Activated T-cell treated with anti-CD3 and anti-CD28 coated beads, Interleukin-2, amount 50 U/mL, for 24 hours (primary cell): ENCODE results near the gene PRDX4.
"Not testable (repeated sequence)": the region's sequence is repeated elsewhere in the genome, so short reads cannot be mapped to it uniquely, and the experiment has no call there.

Source experiments
- DNase-seq: peaks from one replicate; pipeline ENCODE4 v3.0.0-alpha.2; 2020
- H3K27ac Mint-ChIP-seq: 2 replicates; pipeline ENCODE4 v1.8.0; 2020; ENCODE audit warnings: mild to moderate bottlenecking, mixed read lengths
- H3K27me3 Mint-ChIP-seq: 2 replicates; pipeline ENCODE4 v1.8.0; 2020; ENCODE audit warnings: mixed read lengths
- H3K36me3 Mint-ChIP-seq: 2 replicates; pipeline ENCODE4 v1.8.0; 2020; ENCODE audit warnings: low read depth, mixed read lengths
- H3K4me1 Mint-ChIP-seq: 2 replicates; pipeline ENCODE4 v1.8.0; 2020; ENCODE audit warnings: low read depth, mixed read lengths
- H3K4me3 Mint-ChIP-seq: 2 replicates; pipeline ENCODE4 v1.8.0; 2020; ENCODE audit warnings: mild to moderate bottlenecking, moderate library complexity, mixed read lengths
- H3K9me3 Mint-ChIP-seq: 2 replicates; pipeline ENCODE4 v1.8.0; 2020; ENCODE audit warnings: mixed read lengths

PRDX4 gene

DNA sequence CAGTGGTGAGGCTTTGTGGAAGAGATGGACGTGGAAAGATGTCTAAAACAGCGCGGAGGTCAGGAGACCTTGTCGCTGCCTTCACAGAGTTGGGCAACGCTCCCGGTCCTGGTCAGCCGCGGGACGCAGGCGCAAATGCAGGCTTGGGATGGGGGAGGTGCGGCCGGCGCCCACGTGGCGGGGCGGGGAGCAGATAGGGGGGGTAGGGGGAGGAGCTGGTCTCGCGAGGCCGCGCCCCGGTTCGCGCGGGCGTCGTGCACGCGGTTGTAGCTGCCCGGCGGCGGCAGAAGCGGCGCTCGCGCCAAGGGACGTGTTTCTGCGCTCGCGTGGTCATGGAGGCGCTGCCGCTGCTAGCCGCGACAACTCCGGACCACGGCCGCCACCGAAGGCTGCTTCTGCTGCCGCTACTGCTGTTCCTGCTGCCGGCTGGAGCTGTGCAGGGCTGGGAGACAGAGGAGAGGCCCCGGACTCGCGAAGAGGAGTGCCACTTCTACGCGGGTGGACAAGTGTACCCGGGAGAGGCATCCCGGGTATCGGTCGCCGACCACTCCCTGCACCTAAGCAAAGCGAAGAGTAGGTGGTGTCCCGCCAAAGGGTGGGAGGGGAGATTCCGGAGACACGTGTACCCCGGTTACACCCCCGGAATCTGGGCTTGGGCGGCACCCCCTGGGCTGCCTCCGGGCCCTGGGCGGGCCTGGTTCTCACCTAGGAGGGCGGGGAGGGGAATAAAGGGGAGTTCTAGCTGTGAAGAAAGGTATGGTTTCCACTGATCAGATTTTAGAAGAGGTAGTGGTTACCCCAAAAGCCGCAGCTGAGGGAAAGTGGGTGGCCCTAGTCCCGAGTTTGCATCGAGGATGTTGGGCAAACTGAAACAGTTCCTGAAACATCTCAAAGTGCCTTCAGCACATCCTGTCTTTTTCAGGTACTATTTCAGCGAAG lies at the start of gene PRDX4:
PRDX4 (plus strand) TSS at position 255 of the 939 bp plus-strand sequence; CDS start at position 333, 78 bp downstream.
- Mint-ChIP-seq H3K27me3 (peaks cover 19% of the 10 kb centered on the region), H3K4me1 (peaks cover 37% of the 10 kb centered on the region), H3K9me3 (no peaks in the 10 kb centered on the region), H3K36me3 (peaks cover 22% of the 10 kb centered on the region), H3K27ac (peak within 1 kb of the TSS; percentile 94), H3K4me3 (peak within 1 kb of the TSS; percentile 84)
- DNase-seq: peak; percentile 84

DNA sequence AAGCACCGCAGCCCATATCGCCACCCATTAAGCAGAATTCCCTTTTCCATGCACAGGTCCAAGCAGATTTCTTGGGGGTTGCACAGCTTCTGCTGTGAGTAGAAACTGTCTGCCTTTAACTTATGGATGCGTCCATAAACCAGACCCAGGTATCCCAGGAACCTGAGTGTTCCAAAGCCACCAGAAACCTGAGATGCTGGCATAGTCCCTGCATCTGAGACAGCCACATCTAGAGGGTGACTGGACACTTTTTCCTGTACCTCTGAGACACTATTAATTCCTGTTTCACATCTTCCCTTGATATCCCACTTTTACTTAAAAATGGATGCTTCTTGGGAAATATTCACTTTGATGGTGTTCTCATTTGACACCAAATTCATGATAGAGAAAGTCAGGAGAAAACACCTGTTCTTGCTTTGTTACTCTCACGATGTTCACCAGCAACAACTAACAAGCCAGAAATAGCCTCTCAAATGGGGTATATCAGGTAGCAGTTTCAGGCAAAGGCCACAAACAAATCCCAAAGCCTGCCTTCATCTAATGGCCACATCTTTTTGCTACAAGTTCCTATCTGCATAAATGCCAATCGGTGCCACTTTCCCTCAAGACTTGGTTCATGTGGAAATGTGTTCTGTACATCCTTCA lies 45.5 kb upstream of the PRDX4 start:
- Mint-ChIP-seq H3K4me3 (no peak overlapping the region), H3K27ac (no peak overlapping the region), H3K36me3 (no peaks in the 10 kb centered on the region), H3K27me3 (peaks cover 46% of the 10 kb centered on the region), H3K9me3 (no peaks in the 10 kb centered on the region), H3K4me1 (no peaks in the 10 kb centered on the region)
- DNase-seq: no peak

DNA sequence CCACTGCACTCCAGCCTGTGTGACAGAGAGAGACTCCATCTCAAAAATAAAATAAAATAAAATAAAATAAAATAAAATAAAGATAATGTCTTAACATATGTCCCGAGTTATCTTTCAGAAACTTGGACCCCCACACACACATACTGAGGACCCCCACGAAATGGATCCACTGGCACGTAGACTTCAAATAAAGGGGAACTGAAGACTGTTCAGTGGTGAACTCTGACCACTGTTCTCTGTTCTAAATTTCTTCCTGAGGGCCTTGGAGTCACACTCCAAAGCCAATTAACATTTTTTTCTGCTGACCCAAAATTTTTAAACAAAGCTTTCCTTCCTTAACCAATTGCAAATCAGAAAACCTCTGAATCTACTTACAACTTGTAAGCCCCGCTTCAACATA lies 43.5 kb upstream of the PRDX4 start:
- no peak for DNase-seq
- no peak overlapping the region for H3K4me3 Mint-ChIP-seq
- no peaks in the 10 kb centered on the region for H3K4me1 Mint-ChIP-seq
- no peaks in the 10 kb centered on the region for H3K9me3 Mint-ChIP-seq
- peaks cover 44% of the 10 kb centered on the region for H3K27me3 Mint-ChIP-seq
- no peak overlapping the region for H3K27ac Mint-ChIP-seq
- H3K36me3 Mint-ChIP-seq: no peaks in the 10 kb centered on the region

DNA sequence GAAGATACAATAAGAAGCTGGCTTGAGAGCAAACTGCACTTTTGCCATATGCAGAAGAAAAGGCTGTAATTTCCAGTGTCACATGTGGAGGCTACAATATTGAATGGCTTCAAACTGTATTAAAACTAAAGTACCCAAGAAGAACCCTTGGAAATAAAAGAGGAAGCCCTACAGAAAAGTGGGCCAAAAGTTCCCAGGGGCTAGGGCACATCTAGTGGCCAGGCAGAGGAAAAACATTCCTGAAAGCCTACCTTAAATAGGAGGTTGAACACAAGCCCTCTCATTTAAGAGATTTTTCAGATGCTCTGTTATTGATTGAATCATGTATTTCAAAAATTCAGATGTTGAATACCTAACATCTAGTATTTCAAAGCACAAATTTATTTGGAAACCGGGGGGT lies 40.6 kb upstream of the PRDX4 start:
- Mint-ChIP-seq H3K27me3 (peaks cover 38% of the 10 kb centered on the region), H3K27ac (no peak overlapping the region), H3K36me3 (no peaks in the 10 kb centered on the region), H3K9me3 (no peaks in the 10 kb centered on the region), H3K4me3 (no peak overlapping the region), H3K4me1 (no peaks in the 10 kb centered on the region)
- DNase-seq: no peak

DNA sequence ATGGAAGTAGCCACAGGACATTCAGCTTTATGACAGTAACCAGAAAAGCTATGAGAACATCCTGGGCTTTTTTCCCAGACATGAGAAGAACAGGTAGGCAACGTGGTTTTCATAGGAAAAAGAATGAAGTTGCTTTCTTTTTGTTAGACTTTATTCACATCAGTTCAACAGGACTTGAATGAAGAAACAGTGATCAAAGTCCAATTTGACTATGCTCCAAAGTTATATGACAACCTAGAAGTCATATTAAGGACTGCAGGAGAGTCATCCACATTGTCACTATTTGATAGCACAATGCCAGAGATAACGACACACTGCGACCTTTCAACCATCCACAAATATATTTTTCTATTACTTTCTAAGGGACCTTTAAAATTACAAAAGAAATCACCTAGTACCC lies 39.2 kb upstream of the PRDX4 start:
- no peak overlapping the region for H3K27ac Mint-ChIP-seq
- H3K4me1 Mint-ChIP-seq: no peaks in the 10 kb centered on the region
- peaks cover 23% of the 10 kb centered on the region for H3K27me3 Mint-ChIP-seq
- no peak overlapping the region for H3K4me3 Mint-ChIP-seq
- no peak for DNase-seq
- H3K36me3 Mint-ChIP-seq: no peaks in the 10 kb centered on the region
- no peaks in the 10 kb centered on the region for H3K9me3 Mint-ChIP-seq

DNA sequence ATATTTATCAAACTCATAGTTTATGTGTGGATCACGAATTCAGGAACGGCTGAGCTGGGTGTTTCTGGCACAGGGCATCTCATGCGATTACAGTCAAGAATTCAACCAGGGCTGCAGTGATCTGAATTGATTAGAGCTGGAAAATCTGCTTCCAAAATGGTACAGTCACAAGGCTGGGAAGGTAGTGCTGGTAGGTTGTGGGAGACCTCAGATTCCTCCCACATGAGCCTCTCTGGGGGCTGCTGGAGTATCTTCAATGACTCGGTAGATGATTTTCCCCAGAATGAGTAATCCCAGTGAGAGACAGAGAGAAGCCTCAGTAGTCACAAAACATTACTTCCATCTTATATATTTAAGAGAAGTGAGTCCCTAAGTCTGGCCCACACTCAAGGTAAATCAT lies 36.2 kb upstream of the PRDX4 start:
- Mint-ChIP-seq H3K4me3 (no peak overlapping the region), H3K4me1 (no peaks in the 10 kb centered on the region)

DNA sequence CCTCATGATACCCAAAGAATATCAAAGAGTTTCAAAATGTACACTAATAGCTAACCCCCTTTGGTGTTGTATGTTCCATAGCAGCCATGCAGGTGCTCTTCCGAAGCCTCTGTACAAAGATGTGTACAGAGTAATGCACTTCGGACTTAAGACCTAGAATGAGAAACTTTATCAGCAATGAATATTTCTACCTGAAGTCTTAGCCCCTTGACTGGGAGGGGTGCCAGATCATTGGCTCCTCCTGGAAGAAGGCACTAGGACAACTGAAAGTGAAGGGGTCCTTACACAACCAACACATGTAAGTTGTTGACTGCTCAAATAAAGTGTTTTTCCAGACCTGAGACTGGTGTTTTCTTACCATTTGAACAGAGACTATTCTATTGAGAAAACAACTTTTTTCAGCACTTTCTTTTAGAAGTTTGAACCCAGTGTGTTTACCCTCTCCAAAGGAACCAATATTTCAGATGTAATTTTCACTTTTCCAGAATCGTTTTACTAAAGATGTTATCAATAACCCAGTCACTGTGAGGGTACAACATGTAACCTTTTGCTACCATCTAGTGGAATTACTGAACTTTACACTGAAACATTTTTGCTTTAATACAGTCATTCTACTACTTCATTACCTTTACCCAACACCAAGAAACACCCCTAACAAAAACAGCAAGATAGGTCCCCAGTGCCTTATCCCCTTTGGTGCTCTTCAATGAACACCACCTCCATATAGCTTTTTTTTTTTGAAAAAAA lies 33.3 kb upstream of the PRDX4 start:
- H3K4me3 Mint-ChIP-seq: no peak overlapping the region
- no peaks in the 10 kb centered on the region for H3K4me1 Mint-ChIP-seq
- H3K27ac Mint-ChIP-seq: no peak overlapping the region
- DNase-seq: no peak
- H3K27me3 Mint-ChIP-seq: peaks cover 37% of the 10 kb centered on the region
- H3K9me3 Mint-ChIP-seq: no peaks in the 10 kb centered on the region
- no peaks in the 10 kb centered on the region for H3K36me3 Mint-ChIP-seq

More for the DNA sequence above, 36.2 kb upstream of the PRDX4 start:
- Mint-ChIP-seq H3K9me3 (no peaks in the 10 kb centered on the region), H3K36me3 (no peaks in the 10 kb centered on the region), H3K27me3 (peaks cover 22% of the 10 kb centered on the region), H3K27ac (no peak overlapping the region)
- DNase-seq: no peak

DNA sequence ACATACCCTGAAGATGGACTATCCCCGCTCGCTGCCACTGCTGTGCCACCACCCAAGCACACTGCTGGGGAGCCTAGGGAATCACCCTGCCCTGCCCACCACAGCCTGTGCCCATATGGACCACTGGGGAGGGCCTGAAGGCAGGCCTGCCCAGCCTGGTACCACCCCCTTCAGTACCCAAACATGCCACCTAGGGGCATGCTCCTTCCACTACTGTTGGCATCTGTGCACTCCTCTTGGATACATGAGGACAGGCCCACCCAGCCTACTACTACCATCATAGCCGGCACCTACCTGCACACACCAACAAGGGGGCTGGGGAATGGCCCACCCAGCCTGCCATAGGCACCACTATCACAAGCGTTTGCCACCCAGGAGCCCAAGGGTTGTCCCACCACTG lies 30.1 kb upstream of the PRDX4 start:
- peak; percentile 75 for DNase-seq
- Mint-ChIP-seq H3K4me3 (no peak overlapping the region), H3K4me1 (no peaks in the 10 kb centered on the region), H3K36me3 (no peaks in the 10 kb centered on the region), H3K27me3 (peaks cover 37% of the 10 kb centered on the region), H3K27ac (no peak overlapping the region), H3K9me3 (peaks cover 2% of the 10 kb centered on the region)

DNA sequence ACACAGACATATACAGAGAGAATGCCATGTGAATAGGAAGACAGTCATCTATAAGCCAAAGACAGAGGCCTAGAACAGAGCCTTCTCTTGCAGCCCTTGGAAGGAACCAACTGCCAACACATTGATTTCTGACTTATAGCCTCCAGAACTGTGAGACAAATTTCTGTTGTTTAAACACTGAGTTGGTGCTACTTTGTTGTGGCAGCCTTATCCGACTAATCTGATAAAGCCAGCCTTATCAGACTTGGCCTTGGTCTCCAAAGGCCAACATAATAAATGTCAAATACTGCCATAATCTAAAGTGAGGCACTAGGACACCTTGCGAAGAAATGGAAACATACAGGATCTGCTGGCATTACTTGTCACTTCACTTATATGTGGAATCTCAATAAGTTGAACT lies 24.3 kb upstream of the PRDX4 start:
- DNase-seq: no peak
- Mint-ChIP-seq H3K9me3 (peaks cover 2% of the 10 kb centered on the region), H3K27me3 (peaks cover 5% of the 10 kb centered on the region), H3K4me3 (no peak overlapping the region), H3K4me1 (no peaks in the 10 kb centered on the region), H3K27ac (no peak overlapping the region), H3K36me3 (no peaks in the 10 kb centered on the region)

DNA sequence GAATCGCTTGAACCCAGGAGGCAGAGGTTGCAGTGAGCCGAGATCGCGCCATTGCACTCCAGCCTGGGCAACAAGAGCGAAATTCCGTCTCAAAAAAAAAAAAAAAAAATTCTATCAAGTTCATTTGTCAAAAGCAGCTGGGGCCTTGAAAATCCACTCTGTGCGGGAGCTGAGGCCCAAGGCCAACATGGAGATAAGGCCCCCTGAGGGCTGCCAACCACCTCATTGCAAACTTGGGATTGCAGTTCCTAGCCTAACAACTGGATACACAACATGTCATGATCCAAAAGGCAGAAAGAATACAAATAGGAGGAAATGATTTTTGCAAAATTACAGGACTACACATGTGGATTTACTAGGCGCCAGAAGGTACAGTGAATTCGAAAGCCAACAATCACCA lies 22.5 kb upstream of the PRDX4 start:
- H3K9me3 Mint-ChIP-seq: peaks cover 2% of the 10 kb centered on the region
- no peaks in the 10 kb centered on the region for H3K36me3 Mint-ChIP-seq
- H3K4me1 Mint-ChIP-seq: no peaks in the 10 kb centered on the region
- peaks cover 7% of the 10 kb centered on the region for H3K27me3 Mint-ChIP-seq
- no peak overlapping the region for H3K4me3 Mint-ChIP-seq
- DNase-seq: no peak
- no peak overlapping the region for H3K27ac Mint-ChIP-seq

DNA sequence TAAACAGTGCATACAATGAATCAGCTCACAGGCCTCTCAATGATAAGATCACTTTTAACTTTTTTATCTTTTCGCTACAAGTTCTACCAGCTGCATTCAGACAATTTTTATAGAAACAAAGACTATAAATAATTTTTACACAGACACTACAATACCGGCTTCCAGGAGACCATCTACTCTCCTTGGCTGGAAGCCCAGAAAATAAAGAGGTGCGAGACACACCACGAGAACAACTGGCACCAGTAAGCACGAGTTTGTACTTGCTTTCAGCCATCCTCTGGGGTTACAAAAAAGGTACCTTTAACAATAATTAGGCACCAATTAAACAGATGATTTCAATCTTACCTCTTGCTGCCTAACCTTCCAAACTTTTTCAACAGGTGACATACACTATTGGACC lies 11.2 kb upstream of the PRDX4 start:
- Mint-ChIP-seq H3K27me3 (peaks cover 56% of the 10 kb centered on the region), H3K4me3 (no peak overlapping the region), H3K27ac (no peak overlapping the region), H3K36me3 (no peaks in the 10 kb centered on the region), H3K4me1 (peaks cover 2% of the 10 kb centered on the region), H3K9me3 (no peaks in the 10 kb centered on the region)
- DNase-seq: no peak

DNA sequence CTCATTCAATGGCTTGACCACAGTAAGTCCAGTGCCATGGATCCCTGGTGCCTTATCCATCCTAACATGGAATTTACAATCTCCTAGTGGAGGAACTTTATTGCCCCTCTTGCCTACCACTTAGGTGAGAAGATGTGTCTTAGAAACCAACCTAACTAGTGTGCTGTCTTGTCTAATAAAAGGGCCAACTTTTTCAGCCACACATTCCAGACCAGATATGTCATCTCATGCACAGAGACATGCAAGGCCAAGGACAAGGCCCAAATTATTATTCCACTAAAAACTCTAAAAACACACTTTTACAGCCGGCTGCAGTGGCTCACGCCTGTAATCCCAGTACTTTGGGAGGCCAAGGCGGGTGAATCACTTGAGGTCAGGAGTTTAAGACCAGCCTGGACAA lies 10.6 kb upstream of the PRDX4 start:
- no peak overlapping the region for H3K27ac Mint-ChIP-seq
- no peaks in the 10 kb centered on the region for H3K36me3 Mint-ChIP-seq
- H3K4me3 Mint-ChIP-seq: no peak overlapping the region
- H3K9me3 Mint-ChIP-seq: no peaks in the 10 kb centered on the region
- peaks cover 58% of the 10 kb centered on the region for H3K27me3 Mint-ChIP-seq
- H3K4me1 Mint-ChIP-seq: peaks cover 8% of the 10 kb centered on the region
- DNase-seq: no peak

DNA sequence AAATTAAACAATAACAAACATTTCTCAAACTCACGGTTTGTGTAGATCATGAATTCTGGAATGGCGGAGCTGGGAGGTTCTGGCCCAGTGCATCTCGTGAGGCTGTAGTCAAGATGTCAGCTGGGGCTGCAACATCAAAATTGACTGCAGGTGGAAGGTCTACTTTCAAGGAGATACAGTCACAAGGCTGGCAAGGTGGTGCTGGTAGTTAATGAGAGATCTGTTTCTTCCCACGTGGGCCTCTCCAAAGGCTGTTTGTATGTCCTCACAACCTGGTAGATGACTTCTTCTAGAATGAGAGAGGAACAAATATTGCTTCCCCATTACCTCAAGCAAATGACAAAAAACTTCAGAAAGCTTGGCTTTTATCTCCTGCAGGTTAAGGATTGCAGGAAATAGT lies 8.0 kb upstream of the PRDX4 start:
- no peaks in the 10 kb centered on the region for H3K9me3 Mint-ChIP-seq
- H3K4me3 Mint-ChIP-seq: no peak overlapping the region
- H3K27ac Mint-ChIP-seq: no peak overlapping the region

DNA sequence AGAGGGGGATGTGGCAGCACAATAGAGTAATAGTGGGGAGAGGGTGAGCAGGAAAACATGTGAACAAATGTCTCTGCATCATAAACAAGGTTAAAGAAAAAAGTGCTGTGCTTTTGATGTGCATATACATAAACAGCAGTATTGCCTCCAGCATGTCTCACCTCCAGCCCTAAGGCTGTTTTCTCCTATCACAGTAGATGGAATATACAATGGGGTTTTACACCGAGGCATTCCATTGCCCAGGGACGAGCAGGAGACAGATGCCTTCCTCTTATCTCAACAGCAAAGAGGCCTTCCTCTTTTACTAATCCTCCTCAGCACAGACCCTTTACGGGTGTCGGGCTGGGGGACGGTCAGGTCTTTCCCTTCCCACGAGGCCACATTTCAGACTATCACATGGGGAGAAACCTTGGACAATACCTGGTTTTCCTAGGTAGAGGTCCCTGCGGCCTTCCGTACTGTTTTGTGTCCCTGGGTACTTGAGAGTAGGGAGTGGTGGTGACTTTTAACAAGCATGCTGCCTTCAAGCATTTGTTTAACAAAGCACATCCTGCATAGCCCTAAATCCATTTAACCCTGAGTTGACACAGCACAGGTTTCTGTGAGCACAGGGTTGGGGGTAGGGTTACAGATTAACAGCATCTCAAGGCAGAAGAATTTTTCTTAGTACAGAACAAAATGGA lies 7.1 kb upstream of the PRDX4 start:
- Mint-ChIP-seq H3K4me1 (peaks cover 31% of the 10 kb centered on the region), H3K27me3 (peaks cover 26% of the 10 kb centered on the region)
- not testable (repeated sequence) for H3K27ac Mint-ChIP-seq, H3K4me3 Mint-ChIP-seq, H3K9me3 Mint-ChIP-seq, DNase-seq, H3K36me3 Mint-ChIP-seq

More for the DNA sequence above, 8.0 kb upstream of the PRDX4 start:
- peaks cover 33% of the 10 kb centered on the region for H3K27me3 Mint-ChIP-seq
- no peaks in the 10 kb centered on the region for H3K36me3 Mint-ChIP-seq
- H3K4me1 Mint-ChIP-seq: peaks cover 30% of the 10 kb centered on the region
- DNase-seq: no peak
